Loucy (cell line): ENCODE measurements around the gene EARS2.

ENCODE experiments used
- H2AFZ ChIP-seq: fragments of 200-600 bp; sonication (generic); 2 replicates; pipeline ENCODE4 v1.6.0; 2016; ENCODE audit warnings: antibody characterized with exemption, mild to moderate bottlenecking, low read length, moderate library complexity
- H3F3A ChIP-seq: fragments of 200-600 bp; 2 replicates; pipeline ENCODE4 v1.6.0; 2016; ENCODE audit warnings: antibody characterized with exemption, low read depth, mild to moderate bottlenecking
- H3K27me3 ChIP-seq: fragments of 200-600 bp; sonication (generic); 2 replicates; pipeline ENCODE4 v1.6.1; 2014; ENCODE audit warnings: low read length, mild to moderate bottlenecking; ENCODE audit not compliant: insufficient read depth, poor library complexity, severe bottlenecking
- H3K36me3 ChIP-seq: fragments of 200-600 bp; sonication (generic); 2 replicates; pipeline ENCODE4 v1.6.1; 2016; ENCODE audit warnings: low read length; ENCODE audit not compliant: insufficient read depth
- H3K4me1 ChIP-seq: fragments of 200-600 bp; sonication (generic); 2 replicates; pipeline ENCODE4 v1.5.1; 2014; ENCODE audit warnings: low read length, mild to moderate bottlenecking; ENCODE audit not compliant: insufficient read depth, poor library complexity, severe bottlenecking
- H3K4me2 ChIP-seq: fragments of 200-600 bp; sonication (generic); 2 replicates; pipeline ENCODE4 v1.6.0; 2014; ENCODE audit warnings: antibody characterized with exemption, low read length, low read depth, mild to moderate bottlenecking; ENCODE audit not compliant: poor library complexity, severe bottlenecking
- H3K4me3 ChIP-seq: fragments of 200-600 bp; sonication (generic); 2 replicates; pipeline ENCODE4 v1.5.1; 2014; ENCODE audit warnings: low read length, mild to moderate bottlenecking, mixed read lengths; ENCODE audit not compliant: poor library complexity, severe bottlenecking
- H3K79me2 ChIP-seq: fragments of 200-600 bp; sonication (generic); 2 replicates; pipeline ENCODE4 v1.6.1; 2014; ENCODE audit warnings: low read length; ENCODE audit not compliant: insufficient read depth
- H3K9ac ChIP-seq: fragments of 200-600 bp; sonication (generic); 2 replicates; pipeline ENCODE4 v1.6.0; 2014; ENCODE audit warnings: mild to moderate bottlenecking, low read depth, low read length, moderate library complexity; ENCODE audit not compliant: poor library complexity, severe bottlenecking
- H3K9me2 ChIP-seq: fragments of 200-600 bp; sonication (generic); replicated peaks from 2 replicates; pipeline ENCODE4 v1.6.1; 2016; ENCODE audit warnings: low read depth, low read length, mixed read lengths
- H3K9me3 ChIP-seq: fragments of 200-600 bp; sonication (generic); 2 replicates; pipeline ENCODE4 v1.6.1; 2014; ENCODE audit warnings: mild to moderate bottlenecking, antibody characterized with exemption, low read length, low read depth; ENCODE audit not compliant: insufficient read depth
- H4K20me1 ChIP-seq: fragments of 200-600 bp; sonication (generic); 2 replicates; pipeline ENCODE4 v1.6.0; 2014; ENCODE audit warnings: antibody characterized with exemption, low read length, mild to moderate bottlenecking; ENCODE audit not compliant: insufficient read depth, poor library complexity, severe bottlenecking
- EZH2phosphoT487 ChIP-seq: fragments of 200-600 bp; IDR thresholded peaks from 2 replicates; pipeline ENCODE4 v1.6.1; 2018; ENCODE audit warnings: antibody characterized with exemption, mild to moderate bottlenecking, moderate library complexity, borderline replicate concordance
- TF ChIP-seq, protein P1 (sequence below): fragments of 200-600 bp; sonication (generic); conservative IDR thresholded peaks from 2 replicates; pipeline ENCODE4 v1.5.1; 2014; ENCODE audit warnings: mild to moderate bottlenecking, antibody characterized with exemption, low read length

EARS2 gene

DNA sequence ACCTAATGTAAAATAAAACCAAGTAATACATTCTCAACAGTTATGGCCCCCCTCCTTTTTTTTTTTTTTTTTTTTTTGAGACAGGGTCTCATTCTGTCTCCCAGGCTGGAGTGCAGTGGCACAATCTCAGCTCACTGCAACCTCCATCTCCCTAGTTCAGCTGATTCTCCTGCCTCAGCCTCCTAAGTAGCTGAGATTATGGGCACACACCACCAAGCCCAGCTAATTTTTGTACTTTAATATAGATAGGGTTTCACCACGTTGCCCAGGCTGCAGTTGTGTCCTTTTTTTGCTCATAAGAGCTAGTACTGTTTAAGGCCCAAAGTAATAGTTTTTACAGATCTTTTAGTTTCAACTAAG, 18.3 kb downstream of the EARS2 start:
- H3K4me2 ChIP-seq, result no peak overlapping the region

DNA sequence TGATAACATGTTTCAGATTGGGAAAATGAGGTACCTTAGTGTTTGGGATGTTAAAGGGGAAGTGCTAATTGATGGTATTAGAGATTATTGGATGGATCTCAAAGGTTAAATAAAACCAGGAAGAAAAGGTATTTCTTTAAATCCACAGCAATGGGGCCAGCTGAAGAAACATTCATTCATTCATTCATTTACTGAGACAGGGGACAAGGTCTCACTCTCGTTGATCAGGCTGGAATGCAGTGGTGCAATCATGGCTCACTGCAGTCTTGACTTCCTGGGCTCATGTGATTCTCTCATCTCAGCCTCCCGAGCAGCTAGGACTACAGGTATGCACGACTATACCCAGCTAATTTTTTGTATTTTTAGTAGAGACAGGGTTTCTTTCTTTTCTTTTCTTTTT, 19.8 kb downstream of the EARS2 start:
- no peaks in the 10 kb centered on the region for H3K4me1 ChIP-seq
- no peak overlapping the region for H3K4me3 ChIP-seq
- no peak overlapping the region for H3K9ac ChIP-seq
- H2AFZ ChIP-seq, result no peak overlapping the region
- no peaks in the 10 kb centered on the region for H3K27me3 ChIP-seq
- H3K4me2 ChIP-seq, result no peak overlapping the region
- no peaks in the 10 kb centered on the region for H4K20me1 ChIP-seq
- no peak for TF ChIP-seq EZH2phosphoT487
- TF ChIP-seq, protein P1, sequence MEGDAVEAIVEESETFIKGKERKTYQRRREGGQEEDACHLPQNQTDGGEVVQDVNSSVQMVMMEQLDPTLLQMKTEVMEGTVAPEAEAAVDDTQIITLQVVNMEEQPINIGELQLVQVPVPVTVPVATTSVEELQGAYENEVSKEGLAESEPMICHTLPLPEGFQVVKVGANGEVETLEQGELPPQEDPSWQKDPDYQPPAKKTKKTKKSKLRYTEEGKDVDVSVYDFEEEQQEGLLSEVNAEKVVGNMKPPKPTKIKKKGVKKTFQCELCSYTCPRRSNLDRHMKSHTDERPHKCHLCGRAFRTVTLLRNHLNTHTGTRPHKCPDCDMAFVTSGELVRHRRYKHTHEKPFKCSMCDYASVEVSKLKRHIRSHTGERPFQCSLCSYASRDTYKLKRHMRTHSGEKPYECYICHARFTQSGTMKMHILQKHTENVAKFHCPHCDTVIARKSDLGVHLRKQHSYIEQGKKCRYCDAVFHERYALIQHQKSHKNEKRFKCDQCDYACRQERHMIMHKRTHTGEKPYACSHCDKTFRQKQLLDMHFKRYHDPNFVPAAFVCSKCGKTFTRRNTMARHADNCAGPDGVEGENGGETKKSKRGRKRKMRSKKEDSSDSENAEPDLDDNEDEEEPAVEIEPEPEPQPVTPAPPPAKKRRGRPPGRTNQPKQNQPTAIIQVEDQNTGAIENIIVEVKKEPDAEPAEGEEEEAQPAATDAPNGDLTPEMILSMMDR, result no peak
- H3K79me2 ChIP-seq, result no peaks in the 10 kb centered on the region
- H3K36me3 ChIP-seq, result peaks cover 25% of the 10 kb centered on the region; the same call in 1 of the 2 replicates
- no peaks in the 10 kb centered on the region for H3K9me2 ChIP-seq
- no peaks in the 10 kb centered on the region for H3F3A ChIP-seq
- H3K9me3 ChIP-seq, result no peaks in the 10 kb centered on the region

More for the DNA sequence above, 18.3 kb downstream of the EARS2 start:
- Histone ChIP-seq H3K4me3 (no peak overlapping the region), H3K9me3 (no peaks in the 10 kb centered on the region), H3F3A (no peaks in the 10 kb centered on the region), H3K79me2 (no peaks in the 10 kb centered on the region), H3K27me3 (no peaks in the 10 kb centered on the region), H3K36me3 (peaks cover 18% of the 10 kb centered on the region; the same call in 1 of the 2 replicates), H2AFZ (no peak overlapping the region), H3K9me2 (no peaks in the 10 kb centered on the region), H3K9ac (no peak overlapping the region), H4K20me1 (no peaks in the 10 kb centered on the region), H3K4me1 (no peaks in the 10 kb centered on the region)
- TF ChIP-seq, protein P1, result no peak

DNA sequence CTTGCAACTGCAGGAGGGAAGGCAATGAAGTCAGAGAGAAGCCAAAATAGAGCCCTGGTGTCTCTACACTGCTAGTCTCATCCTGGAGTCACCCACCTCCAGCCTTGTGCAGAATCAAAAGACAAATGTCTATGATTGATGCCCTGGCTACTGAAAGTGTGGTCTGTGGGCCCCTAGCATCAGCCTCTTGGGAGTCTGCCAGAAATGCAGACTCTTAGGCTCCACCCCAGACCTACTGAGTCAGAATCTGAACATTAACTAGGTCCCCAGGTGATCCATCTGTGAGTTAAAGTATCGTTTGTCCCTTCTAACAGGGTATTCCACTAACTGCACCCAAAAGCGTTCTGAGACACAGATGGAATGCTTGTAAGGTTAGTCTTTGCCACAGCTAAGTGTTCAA, 21.2 kb downstream of the EARS2 start:
- no peaks in the 10 kb centered on the region for H3F3A ChIP-seq
- no peaks in the 10 kb centered on the region for H3K27me3 ChIP-seq
- no peaks in the 10 kb centered on the region for H3K9me3 ChIP-seq
- no peak overlapping the region for H3K4me3 ChIP-seq
- H3K9me2 ChIP-seq, result no peaks in the 10 kb centered on the region
- H3K9ac ChIP-seq, result no peak overlapping the region
- peaks cover 35% of the 10 kb centered on the region; the same call in 1 of the 2 replicates for H3K36me3 ChIP-seq
- H3K4me2 ChIP-seq, result no peak overlapping the region
- TF ChIP-seq, protein P1, result no peak
- TF ChIP-seq EZH2phosphoT487, result no peak
- H3K4me1 ChIP-seq, result no peaks in the 10 kb centered on the region
- H2AFZ ChIP-seq, result no peak overlapping the region
- H4K20me1 ChIP-seq, result no peaks in the 10 kb centered on the region
- H3K79me2 ChIP-seq, result no peaks in the 10 kb centered on the region
